Measurements from ENCODE around the gene CYP3A4.
A peak's percentile ranks its signal among the peaks of the same experiment; 100 is the strongest.
"Not testable (repeated sequence)": the region's sequence is repeated elsewhere in the genome, so short reads cannot be mapped to it uniquely, and the experiment has no call there.

Gene CYP3A4

DNA sequence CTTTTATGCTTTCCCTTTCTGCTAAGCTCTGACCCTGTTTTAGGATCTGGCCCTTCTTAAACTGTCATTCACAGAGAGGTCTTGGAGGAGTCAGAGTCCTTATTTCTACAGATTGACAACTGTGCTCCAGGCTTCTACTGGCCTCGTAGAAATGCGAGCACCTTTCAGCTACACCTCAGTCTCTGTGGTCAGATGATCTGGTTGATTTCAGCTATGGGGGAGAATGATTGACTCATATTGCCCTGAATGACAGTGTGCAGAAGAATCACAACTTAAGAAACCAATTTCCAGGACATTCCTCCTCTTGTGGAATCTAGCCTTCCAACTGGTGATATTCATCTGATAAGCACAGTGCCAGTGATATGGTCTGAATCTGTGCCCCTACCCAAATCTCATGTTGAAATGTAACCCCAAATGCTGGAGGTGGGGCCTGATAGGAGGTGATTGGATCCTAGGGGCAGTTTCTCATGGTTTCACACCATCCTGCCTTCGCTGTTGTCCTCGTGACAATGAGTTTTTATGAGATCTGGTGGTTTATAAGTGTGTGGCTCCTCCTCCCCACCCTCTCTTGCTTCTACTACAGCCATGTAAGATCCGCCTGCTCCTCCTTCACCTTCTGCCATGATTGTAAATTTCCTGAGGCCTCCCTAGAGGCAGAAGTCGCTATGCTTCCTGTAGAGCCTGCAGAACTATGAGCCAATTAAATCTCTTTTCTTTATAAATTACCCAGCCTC is 35.0 kb downstream of the CYP3A4 start:
- no peak for TF ChIP-seq GATA1 (IDR thresholded peaks at IDR 0.05; ENCODE audit: low read depth, low read length)
- DNase-seq: no peak

DNA sequence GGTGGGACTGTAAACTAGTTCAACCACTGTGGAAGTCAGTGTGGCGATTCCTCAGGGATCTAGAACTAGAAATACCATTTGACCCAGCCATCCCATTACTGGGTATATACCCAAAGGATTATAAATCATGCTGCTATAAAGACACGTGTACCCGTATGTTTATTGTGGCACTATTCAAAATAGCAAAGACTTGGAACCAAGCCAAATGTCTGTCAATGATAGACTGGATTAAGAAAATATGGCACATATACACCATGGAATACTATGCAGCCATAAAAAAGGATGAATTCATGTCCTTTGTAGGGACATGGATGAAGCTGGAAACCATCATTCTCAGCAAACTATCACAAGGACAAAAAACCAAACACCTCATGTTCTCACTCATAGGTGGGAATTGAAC is 37.1 kb downstream of the CYP3A4 start:
- DNase-seq: not testable (repeated sequence)

DNA sequence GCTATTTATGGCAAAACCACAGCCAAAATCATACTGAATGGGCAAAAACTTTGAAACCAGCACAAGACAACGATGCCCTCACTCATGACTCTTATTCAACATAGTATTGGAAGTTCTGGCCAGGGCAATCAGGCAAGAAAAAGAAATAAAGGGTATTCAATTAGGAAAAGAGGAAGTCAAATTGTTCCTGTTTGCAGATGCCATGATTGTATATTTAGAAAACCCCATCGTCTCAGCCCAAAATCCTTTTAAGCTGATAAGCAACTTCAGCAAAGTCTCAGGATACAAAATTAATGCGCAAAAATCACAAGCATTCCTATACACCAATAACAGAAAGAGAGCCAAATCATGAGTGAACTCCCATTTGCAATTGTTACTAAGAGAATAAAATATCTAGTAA is 38.6 kb downstream of the CYP3A4 start:
- not testable (repeated sequence) for DNase-seq

DNA sequence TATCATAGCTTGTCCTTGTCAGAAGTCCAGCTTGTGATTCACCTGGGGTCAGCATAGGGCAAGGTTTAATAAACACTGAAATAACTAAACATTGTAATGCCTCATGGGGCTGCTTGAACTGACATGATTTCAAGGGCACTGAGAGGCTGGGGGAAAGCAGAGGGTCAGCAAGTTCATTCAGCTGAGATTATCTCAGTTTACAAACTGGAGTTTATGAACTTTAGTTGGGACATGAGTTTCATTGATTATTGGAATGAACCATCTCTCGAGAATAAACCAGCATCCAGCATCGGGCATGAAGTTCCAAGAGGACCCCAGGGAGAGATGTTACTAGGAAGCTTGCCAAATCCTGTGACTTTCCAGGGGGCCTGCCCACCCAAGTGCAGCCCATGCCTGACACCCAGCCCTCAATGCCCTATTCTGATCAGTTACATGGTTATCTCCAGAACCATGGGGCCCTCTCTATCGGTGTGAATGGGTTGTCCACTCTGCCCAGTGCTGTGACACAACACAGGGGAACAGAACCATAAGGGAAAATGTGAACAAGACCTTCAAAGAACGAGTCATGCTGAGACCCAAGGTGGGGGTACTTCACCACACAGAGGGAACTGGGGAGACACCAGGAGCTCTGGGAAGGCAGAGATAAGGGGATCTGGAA is 41.1 kb downstream of the CYP3A4 start:
- DNase-seq: no peak
- TF ChIP-seq POLR2A (IDR thresholded peaks at IDR 0.05; ENCODE audit: low read length): no peak
- no peak for TF ChIP-seq GATA1 (IDR thresholded peaks at IDR 0.05; ENCODE audit: low read depth, low read length)

DNA sequence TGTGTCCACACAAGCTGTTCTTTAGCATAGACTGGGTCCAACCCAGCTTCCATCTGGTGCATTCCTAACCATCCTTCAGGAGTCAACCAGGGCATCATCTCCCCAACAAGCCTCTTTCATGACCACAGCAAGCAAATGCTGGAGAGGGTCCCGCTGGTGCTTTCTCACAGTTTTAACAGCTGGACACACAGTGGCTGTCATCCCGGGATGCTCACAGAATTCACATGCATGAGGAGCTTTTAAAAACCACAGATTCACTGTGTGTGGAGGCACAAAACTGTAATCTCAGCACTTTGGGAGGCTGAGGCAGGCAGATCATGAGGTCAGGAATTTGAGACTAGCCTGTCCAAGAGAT is 42.6 kb downstream of the CYP3A4 start:
- TF ChIP-seq POLR2A (IDR thresholded peaks at IDR 0.05; ENCODE audit: low read length) (no peak), GATA1 (IDR thresholded peaks at IDR 0.05; ENCODE audit: low read depth, low read length) (no peak)
- DNase-seq: no peak

DNA sequence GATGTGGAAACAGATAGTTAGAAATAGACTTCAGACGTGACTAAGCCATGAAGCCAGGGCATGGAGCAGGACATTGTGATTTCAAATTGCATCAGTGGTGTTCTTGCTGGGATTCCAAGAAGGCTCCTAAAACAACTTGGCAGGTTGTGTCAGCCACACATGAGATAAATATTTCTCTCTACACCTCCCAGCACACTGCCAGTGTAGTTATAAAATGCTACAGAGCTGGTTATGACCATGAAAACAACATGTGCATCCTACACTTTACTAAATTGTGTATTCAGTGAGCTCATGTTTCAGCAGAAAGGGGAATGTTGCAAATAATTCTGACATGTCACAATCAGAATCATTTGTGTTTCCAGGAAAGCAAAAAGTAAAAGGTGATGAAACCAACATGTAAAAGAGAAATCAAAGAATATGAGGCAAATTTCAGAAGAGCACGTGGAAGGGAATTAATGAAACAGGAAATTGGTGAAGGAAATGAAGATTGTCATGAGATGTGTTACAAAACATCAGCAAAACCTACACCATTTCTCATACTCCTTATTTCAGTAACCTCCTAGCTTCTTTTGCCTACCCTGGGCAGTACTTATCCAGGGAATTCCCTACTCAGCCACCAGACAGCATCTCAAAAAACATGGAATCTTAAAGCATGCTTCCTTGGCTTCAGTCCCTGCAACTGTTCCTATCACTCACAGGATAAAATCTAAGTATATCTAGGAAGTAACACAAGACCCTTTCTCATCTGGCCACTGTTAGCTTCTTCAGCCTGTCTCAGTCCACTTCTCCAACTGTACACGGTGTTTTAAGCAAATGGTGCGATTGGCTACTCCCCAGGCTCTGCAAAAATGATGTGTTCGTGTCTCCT is 43.2 kb downstream of the CYP3A4 start:
- peak in 1 of 2 experiments; percentile 16 for DNase-seq
- TF ChIP-seq GATA1 (IDR thresholded peaks at IDR 0.05; ENCODE audit: low read depth, low read length): no peak
- no peak for TF ChIP-seq POLR2A (IDR thresholded peaks at IDR 0.05; ENCODE audit: low read length)

DNA sequence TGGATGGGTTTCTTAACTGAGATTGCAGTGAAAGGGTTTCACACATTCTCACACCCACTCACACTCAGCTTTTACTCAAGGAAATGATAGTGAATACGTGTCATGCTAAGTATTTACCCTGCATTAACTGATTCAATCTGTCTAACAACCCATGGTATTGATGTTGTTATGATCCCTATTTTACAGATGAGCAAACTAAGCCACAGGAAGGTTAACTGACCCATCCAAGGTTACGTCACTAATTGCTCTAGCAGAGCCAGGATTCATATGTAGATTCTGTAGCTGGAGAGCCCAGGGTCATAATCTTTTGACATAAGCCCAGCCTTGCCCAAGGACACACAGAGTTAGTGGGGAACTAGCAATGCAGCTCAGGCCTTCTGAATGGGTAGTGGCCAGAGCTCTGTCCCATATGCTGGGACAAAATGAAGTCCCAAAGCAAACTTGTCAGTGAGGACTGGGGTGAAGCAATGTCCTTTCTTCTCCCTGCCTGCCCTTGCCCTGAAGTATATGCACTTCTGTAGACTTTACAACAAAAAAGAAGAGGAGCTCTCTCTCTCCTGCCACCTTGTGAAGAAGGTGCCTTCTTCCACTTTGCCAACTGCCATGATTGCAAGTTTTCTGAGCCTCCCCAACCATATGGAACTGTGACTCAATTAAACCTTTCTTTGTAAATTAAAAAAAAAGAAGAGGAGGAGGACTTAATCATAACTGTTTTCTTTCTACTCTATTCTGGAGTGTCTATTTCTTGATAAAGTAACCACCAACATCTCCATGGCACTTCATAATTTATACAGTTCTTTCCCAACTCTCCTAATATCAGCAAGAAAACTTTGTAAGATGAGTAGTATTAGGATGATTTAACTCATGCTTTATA is 44.0 kb downstream of the CYP3A4 start:
- no peak for TF ChIP-seq POLR2A (IDR thresholded peaks at IDR 0.05; ENCODE audit: low read length)
- TF ChIP-seq GATA1 (IDR thresholded peaks at IDR 0.05; ENCODE audit: low read depth, low read length): no peak
- DNase-seq: no peak

DNA sequence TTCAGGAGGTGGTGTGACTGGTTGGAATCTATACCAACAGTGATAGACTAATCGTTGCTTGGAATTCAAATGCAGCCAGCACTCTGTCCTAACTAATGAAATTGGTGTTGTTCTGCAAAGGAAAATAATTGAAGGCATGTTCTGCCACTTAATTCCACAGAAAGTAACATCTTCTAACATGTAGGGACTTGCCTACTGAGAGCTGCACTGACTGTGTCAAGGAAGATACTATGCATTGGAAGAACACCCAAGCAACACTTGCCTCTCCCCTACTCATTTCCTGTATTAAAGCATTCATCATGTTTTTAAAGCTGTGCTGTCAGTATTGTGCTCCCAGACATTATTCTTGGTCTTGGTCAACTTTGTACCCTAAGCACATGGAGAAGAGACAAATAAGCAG is 46.3 kb downstream of the CYP3A4 start:
- TF ChIP-seq POLR2A (IDR thresholded peaks at IDR 0.05; ENCODE audit: low read length): no peak
- no peak for TF ChIP-seq GATA1 (IDR thresholded peaks at IDR 0.05; ENCODE audit: low read depth, low read length)
- DNase-seq: no peak

DNA sequence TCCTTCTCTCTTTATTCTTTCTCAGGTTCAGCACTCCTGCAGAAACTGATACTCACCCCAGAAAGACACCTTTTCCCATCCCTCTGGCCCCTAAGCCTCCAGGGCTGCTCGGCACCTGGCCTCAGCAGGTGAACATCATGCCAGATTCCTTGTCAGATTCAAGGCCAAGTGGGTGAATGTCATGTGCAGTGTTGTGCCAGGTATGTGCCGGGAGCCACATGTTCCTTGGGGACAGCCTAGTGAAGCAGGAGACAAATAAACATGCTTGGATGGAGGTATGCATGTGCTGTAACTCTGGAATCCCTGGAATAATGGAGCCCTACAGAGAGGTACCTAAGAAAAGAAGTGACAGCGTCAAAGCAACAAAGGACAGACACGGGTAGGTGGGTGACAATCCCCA is 47.3 kb downstream of the CYP3A4 start:
- not testable (repeated sequence) for DNase-seq

DNA sequence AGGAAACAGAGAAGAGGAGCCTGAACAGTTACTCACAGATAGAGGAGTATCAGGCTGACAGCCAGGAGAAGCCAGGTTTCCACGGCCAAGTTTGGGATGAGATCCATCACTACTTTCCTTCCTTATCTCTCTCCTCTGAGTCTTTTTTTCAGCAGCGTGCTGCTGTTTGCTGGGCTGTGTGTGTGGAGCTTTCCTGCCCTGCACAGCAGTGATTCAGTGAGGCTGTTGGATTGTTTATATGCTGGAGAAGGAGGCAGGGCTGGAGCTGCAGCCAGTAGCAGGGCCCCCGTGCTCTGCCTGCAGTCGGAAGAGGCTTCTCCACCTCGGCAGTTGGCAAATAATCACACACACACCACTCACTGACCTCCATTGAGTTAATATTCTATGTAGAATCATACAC is 49.0 kb downstream of the CYP3A4 start, which contains the start of gene CYP3A7:
Gene CYP3A7, minus strand, starts transcription at position 210 of the 400 bp plus-strand sequence. Its CDS starts 103 bp downstream, at position 107.
- DNase-seq: no peak
- no peak for TF ChIP-seq POLR2A (IDR thresholded peaks at IDR 0.05; ENCODE audit: low read length)
- no peak for TF ChIP-seq GATA1 (IDR thresholded peaks at IDR 0.05; ENCODE audit: low read depth, low read length)

DNA sequence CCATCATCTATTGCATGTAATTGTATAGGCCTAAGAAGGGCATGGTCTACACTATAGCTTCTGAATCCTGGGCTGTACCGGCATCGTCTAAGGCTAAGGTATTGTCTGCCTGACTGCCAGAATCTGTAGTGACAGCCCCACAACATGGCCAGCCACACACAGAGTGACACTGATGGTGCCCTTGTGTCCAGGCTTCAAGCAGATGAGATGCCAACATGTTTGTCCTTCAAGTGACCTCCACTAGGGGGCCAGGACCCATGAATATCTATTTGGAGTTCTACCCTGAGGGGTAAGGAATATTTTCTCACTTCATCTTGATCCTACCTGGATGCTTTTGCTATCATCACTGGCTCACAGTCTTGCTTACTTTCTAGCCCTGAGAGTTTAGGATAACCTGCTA is 50.5 kb downstream of the CYP3A4 start:
- DNase-seq: peak; percentile 24 to 63
- TF ChIP-seq POLR2A (IDR thresholded peaks at IDR 0.05; ENCODE audit: low read length) (no peak), GATA1 (IDR thresholded peaks at IDR 0.05; ENCODE audit: low read depth, low read length) (no peak)

DNA sequence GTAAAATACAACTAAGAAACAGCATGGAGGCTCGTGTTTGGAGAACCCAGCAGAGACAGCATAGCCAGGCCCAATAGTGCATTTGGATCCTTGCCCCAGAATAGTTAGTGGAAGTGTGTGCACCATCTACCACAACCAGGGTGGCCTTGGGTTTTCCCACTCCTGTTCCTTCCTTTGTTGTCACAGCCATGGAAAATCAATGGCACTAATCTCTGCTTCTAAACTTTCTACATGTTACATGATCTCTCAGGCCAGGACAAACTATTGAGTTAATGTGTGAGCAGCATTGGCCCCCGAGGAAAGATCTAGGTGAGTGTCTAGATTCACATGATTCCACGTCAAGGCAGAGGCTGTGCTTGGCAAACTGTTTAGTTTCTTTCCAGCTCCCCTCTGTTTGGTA is 51.0 kb downstream of the CYP3A4 start:
- TF ChIP-seq POLR2A (IDR thresholded peaks at IDR 0.05; ENCODE audit: low read length) (no peak), GATA1 (IDR thresholded peaks at IDR 0.05; ENCODE audit: low read depth, low read length) (no peak)
- DNase-seq: no peak

DNA sequence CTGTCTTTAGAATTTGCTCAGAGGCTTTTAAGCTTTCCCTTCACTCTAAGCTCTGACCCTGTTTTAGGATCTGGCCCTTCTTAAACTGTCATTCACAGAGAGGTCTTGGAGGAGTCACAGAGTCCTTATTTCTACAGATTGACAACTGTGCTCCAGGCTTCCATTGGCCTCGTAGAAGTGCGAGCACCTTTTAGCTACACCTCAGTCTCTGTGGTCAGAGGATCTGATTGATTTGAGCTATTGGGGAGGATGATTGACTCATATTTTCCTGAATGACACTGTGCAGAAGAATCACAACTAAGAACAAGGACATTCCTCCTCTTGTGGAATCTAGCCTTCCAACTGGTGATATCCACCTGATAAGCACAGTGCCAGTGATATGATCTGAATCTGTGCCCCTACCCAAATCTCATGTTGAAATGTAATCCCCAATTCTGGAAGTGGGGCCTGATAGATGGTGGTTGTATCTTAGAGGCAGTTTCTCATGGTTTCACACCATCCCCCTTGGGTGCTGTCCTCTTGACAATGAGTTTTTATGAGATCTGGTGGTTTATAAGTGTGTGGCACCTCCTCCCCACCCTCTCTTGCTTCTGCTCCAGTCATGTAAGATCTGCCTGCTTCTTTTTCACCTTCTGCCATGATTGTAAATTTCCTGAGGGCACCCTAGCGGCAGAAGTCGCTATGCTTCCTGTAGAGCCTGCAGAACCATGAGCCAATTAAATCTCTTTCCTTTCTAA is 52.2 kb downstream of the CYP3A4 start:
- TF ChIP-seq POLR2A (IDR thresholded peaks at IDR 0.05; ENCODE audit: low read length) (no peak), GATA1 (IDR thresholded peaks at IDR 0.05; ENCODE audit: low read depth, low read length) (no peak)
- DNase-seq: no peak

Data from erythroblast (primary cell).